Measurements from ENCODE around the gene COPE. TPM values are rescaled to one million over a fixed set of nuclear protein-coding genes. Genes with fewer than 3 reads are reported as not detected.

Gene COPE
- total RNA-seq, 1 experiment from 2014 or later, result 452 TPM

- DNase-seq (ENCODE audit: low spot score), result no peak
Observed at GRCh38 chr19:18851673-18852325, 67.4 kb downstream of the COPE start.

- DNase-seq (ENCODE audit: low spot score), result no peak
Observed at GRCh38 chr19:18850471-18851375, 68.5 kb downstream of the COPE start.

DNA sequence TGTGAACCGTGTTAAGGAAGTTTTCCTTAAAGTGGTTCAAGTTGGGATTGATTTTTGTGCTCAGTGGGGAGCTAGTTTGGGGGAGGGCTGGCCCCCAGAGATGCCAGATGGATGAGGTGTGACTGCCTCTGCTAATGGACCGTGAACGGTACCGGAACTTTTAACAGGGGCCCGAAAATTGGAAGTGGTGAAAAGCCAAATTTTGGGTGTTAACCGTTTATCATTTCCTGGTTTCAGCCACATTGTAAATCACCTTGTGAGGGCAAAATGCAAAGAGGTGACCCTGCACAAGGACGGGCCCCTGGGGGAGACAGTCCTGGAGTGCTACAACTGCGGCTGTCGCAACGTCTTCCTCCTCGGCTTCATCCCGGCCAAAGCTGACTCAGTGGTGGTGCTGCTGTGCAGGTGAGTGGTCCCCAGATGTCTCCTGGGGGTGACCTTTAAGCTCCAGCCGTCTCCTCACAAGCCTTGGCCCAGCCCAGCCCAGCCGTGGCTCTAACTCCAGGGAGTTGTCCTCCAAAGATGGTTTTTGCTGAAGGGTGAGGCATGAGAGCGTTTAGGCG, 69.3 kb downstream of the COPE start:
- DNase-seq (ENCODE audit: low spot score), result no peak

Other genes starting within 250 kb of the COPE start
- gene CRTC1, start 235.7 kb downstream of the COPE start, total RNA-seq (2014; rRNA removed; shearing (Covaris generic)), result 0.98 and 1.4 TPM in 2 replicates
- not detected in 2 replicates for gene COMP, start 128.1 kb downstream of the COPE start, total RNA-seq (2014; rRNA removed; shearing (Covaris generic))
- 40.3 and 56.4 TPM in 2 replicates for gene UPF1, start 87.4 kb downstream of the COPE start, total RNA-seq (2014; rRNA removed; shearing (Covaris generic))
- gene CERS1, start 23.2 kb downstream of the COPE start, total RNA-seq (2014; rRNA removed; shearing (Covaris generic)), result 3.1 and 5.3 TPM in 2 replicates
- gene DDX49, start 328 bp upstream of the COPE start, total RNA-seq (2014; rRNA removed; shearing (Covaris generic)), result 65.7 and 73.6 TPM in 2 replicates
- 104 and 143 TPM in 2 replicates for gene HOMER3, start 21.8 kb upstream of the COPE start, total RNA-seq (2014; rRNA removed; shearing (Covaris generic))
- 47.7 and 48.9 TPM in 2 replicates for gene SUGP2, start 114.1 kb upstream of the COPE start, total RNA-seq (2014; rRNA removed; shearing (Covaris generic))
- gene ARMC6, start 114.2 kb upstream of the COPE start, total RNA-seq (2014; rRNA removed; shearing (Covaris generic)), result 77.1 and 79.5 TPM in 2 replicates
- 4.0 and 5.0 TPM in 2 replicates for gene SLC25A42, start 144.6 kb upstream of the COPE start, total RNA-seq (2014; rRNA removed; shearing (Covaris generic))
- 29.1 and 31.5 TPM in 2 replicates for gene TMEM161A, start 219.1 kb upstream of the COPE start, total RNA-seq (2014; rRNA removed; shearing (Covaris generic))